HT-29 (cell line): ENCODE results near the gene DTX2. TPM values are rescaled to one million over a fixed set of nuclear protein-coding genes. Genes with fewer than 3 reads are reported as not detected.
A peak's percentile ranks its signal among the peaks of the same experiment; 100 is the strongest.
"Not testable (repeated sequence)": the region's sequence is repeated elsewhere in the genome, so short reads cannot be mapped to it uniquely, and the experiment has no call there.

ENCODE experiments used
- DNase-seq: peaks from one replicate; pipeline ENCODE4 v3.0.0-alpha.2; 2015; ENCODE audit warnings: low spot score
- total RNA-seq: library from RNA; depleted of rRNA; stranded (reverse); fragments of >200 nt; shearing (Covaris generic); gene quantifications from 2 replicates; pipeline ENCODE4 v1.2.3, GENCODE V29; 2014

Gene DTX2
- total RNA-seq, 1 experiment from 2014 or later: 35.9 TPM

DNA sequence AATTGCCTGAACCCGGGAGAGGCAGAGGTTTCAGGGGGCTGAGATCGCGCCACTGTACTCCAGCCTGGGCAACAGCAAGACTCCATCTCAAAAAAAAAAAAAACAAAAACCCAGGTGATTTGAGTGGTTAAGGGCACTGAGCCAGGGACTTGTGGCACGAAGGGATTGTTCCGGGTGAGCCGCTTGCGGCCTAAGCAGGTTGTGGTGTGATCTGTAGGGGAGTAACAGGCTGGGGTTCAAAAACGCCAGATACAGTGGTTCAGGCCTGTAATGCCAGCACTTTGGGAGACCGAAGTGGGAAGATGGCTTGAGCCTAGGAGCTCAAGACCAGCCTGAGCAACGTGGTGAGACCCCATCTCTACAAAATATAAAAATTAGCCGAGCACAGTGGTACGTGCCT lies 17.7 kb upstream of the DTX2 start:
- not testable (repeated sequence) for DNase-seq

DNA sequence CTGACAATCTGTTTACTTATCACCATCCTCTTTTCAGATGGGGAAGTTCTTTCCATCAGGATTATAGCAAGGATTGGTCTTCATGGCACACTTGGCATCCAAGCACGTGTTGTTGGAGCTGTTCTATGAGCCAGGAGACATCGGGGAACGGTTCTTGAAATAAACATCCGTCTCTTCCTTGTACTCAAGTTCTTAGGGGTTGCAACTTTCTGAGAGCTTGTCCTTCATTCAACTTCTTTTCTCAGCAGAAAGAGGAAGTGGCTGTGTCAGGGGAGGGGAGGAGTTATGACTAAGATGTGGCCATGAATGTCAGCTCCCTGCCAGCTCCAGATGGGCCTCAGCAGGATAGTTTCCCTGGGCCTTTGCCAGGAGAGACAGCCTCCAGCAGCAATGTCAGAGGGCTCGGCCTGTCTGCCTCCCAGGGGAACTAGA lies 15.9 kb upstream of the DTX2 start:
- peak; percentile 60 for DNase-seq

DNA sequence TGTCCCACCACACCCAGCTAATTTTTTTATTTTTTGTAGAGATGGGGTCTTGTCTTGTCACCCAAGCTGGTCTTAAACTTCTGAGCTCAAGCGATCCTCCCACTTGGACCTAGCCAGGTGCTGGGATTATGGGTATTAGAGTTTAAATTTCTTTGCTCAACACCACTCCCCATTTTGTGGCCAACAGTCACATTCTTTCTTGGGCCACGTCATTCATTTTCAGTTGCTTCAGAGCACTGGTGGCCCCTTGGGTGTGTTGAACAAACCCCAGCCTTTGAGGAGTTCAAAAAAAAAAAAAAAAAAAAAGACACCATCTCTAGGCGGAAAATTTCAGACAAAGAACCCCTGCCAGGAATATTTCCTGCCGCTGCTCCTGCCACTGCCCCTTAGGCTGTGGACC lies 4.5 kb upstream of the DTX2 start:
- DNase-seq: not testable (repeated sequence)

DNA sequence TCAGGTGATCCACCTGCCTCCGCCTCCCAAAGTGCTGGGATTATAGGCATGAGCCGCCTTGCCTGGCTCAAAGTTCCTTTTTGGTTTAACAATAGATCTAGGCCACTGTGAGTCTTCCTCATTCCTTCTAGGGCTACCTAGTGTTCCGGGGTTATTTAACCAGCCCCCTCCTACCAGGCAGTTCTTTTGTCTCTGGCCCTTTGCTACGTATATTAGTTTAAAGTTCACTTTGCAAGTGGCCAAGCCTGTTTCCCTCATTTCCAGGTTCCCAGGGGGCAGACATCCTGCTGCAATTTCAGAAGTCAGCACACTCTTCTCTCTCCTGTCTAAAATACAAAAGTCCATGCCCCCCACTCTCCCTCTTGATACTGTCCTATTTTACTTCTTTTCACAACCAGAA lies 3.0 kb upstream of the DTX2 start:
- not testable (repeated sequence) for DNase-seq

DNA sequence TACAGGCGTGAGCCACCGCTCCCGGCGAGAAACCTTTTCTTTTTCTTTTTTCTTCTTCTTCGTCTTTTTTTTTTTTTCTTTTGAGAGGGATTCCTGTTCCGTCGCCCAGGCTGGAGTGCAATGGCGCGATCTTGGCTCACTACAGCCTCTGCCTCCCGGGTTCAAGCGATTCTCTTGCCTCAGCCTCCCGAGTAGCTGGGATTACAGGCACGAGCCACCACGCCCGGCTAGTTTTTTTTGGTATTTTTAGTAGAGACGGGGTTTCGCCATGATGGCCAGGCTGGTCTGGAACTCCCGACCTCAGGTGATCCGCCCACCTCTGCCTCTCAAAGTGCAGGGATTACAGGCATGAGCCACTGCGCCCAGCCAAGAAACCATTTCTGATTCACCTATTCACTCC lies 742 bp upstream of the DTX2 start:
- not testable (repeated sequence) for DNase-seq

DNA sequence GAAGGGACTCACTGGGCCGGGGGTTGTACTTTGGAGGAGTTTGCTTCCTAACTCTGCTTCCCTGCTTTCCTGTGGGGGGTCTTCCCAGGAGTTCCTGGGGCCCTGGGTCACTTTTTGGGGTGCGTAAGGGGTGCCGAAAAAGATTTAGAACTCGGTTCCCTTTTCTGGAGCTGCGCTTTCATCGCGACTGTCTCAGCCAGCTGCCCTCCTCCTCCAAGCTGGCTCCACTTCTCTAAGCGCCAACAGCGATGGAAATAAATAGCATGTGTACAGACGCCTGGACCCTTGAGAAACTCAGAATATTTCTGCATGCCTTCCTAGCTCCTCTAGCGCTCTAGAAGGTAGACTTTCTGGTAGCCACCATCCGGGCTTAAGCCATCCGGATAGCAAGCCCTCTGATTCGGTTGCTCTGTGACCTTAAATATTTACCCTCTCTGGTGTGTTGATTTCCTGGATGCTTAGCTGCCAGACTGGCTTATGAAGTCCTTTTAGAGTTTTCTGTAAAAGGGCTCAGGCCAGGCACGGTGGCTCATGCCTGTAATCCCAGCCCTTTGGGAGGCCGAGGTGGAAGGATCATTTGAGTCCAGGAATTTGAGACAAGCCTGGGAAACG lies 868 bp downstream of the DTX2 start:
- not testable (repeated sequence) for DNase-seq

DNA sequence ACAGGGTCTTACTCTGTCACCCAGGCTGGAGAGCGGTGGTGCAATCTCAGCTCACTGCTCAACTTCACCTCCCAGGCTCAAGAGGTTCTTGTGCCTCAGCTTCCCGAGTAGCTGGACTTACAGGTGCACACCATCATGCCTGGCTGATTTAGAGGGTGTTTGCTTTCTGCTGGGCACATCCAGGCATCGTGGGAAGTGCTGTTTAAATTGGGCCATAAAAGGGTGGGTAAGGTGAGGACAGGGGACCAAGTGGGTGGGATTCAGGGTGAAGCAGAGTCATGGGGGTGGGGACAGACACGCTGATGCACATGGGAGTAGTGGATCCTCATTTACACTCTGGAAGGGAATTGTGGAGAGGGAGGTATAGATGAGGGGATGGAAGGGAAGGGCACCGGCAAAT lies 3.5 kb downstream of the DTX2 start:
- DNase-seq: not testable (repeated sequence)

DNA sequence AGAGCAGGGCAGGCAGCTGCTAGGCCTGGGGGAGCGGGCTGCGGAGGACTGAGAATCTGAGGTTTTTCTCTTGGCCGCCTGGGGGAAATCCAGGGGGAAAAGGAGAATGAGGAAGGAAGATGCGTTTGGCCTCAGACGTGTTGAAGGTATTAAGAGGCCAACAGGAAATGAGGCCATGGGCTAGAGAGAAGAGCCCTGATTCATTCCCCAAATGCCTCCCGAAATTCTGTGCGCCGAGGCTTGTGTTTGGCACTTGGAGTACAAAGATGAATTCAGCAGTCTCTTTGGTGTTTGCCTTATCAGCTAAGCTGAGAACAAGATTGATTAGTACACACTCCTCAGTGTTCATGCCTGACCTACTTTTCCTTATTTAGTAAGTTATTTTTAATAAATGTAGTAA lies 4.4 kb downstream of the DTX2 start:
- DNase-seq: not testable (repeated sequence)

DNA sequence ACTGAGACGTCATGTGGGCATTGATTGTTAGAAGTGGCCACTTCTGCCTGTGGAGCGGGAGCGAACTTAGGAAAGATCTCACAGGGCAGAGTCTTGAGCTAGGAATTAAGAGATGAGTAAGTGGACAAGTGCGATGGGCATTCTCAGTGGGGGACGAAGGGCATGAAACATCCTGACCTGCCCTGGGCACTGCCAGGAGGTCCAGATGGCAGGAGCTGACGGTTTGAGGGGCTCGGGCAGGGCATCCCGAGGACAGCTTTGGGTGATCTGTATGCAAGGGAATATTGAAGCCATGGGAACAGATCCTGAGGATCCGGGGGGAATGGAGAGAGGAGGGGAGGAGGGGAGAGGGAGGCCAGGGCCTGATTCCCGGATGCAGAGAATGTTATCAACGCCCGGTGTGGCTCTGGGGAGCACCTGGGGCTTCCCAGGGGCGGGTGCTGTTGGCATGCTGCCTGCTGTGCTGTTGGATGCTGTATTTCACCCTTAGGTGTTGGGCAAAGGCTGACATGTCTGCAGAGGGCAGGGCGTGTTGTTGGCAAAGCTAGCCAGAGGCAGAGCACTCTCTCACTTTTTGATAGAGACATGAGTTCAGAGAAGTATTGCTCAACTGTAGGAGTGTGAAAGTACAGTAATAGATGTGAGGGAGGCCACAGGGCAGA lies 6.4 kb downstream of the DTX2 start:
- peak; percentile 14 for DNase-seq

DNA sequence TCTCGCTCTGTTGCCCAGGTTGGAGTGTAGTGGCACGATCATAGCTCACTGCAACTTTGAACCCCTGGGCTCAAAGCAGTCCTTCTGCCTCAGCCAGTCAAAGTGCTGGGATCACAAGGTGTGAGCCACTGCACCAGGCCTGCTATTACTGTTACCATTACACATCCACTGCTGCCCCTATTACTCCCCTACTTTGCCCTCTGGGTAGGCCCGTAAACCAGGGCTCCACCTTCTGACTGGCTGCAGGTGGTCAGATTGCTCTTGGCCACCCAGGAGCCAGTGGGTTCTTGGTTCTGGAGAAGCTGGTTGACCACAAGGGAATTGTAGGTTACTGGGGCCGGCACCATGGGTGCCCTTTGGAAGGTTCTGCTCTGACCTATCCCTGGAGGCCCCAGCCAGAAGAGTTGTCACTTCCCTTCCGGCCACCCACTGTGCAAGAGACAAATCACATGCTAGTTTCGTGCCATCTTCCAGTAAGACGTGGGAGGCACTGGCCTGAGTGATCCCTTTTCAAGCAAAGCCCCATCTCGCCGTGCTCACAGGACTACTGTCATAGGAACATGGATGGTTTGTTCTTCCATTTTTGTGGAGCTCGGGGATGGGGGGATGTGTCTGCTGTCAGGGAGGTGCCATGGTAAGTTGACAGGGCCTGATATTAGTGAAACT lies 10.2 kb downstream of the DTX2 start:
- DNase-seq: not testable (repeated sequence)

DNA sequence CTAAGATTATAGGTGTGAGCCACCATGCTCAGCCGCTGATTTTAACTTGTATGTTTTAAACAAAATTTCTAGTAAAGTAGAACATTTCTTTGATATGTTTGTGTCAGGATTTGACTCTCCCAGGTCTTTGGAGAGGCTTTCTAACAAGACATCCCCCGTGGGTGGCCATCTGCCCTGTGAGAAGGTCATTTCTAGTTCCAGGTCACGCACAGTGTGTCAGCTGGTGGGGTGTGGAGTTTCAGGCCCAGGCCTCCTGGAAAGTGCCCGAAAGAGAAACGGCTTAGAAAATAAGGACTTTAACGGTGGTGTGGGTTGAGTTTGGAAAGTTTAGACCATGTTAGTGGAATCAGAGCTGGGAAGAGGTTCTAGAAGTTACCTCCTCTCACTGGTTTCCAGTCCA lies 11.6 kb downstream of the DTX2 start:
- not testable (repeated sequence) for DNase-seq

DNA sequence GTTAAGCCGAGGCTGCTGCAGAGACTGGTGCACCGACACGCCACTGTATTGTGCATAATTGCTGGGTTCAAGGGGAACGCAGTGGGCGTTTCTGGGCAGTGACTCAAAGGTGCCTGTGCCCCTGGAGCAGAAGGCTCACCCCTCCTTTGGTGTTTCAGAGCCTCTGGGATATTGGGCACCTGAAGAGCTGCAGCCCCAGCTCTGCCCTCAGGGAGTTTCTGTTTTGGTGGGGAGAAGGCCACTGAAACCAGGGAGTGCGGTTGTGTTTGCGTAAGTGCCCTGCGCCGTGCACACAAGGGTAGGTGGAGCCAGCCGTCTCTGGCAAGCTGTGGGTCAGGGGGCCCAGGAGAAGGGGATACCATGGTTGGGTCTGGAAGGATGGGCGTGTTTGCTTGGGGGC lies 14.8 kb downstream of the DTX2 start:
- not testable (repeated sequence) for DNase-seq

DNA sequence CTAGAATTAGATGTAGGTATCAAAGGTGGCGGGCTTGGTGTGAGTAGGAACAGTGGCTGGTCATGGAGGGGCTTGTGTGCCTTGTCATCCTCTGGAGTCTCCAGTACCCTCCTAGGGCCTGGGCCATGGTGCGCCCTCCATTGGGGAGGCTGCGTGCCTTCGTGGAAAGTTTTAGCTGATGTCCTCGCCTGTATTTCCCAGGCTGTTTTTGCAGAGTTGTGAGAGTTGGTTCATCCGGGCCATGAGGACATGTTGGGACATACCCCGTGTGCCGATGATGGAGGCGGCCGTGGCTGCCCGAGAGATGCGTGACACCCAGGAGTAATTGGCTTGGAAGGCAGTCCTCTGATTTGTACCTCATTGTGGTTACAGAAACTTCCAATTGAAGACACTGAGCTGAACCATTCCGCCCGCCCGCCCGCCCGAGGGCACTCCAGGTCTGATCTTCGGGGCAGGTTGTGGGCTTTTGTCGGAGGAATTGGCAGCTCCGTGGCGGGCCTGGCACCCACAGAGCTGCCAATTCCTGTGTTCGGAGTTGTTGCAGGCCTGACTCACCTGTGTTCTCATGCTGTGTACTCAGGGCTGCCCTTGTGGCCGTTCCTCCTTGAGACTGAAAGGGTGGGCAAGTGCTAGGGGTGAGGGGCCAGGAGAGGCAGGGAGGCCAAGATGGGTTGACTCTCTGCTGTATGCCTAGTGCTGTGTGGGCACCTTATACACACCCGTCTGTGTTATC lies 15.4 kb downstream of the DTX2 start:
- DNase-seq: not testable (repeated sequence)

DNA sequence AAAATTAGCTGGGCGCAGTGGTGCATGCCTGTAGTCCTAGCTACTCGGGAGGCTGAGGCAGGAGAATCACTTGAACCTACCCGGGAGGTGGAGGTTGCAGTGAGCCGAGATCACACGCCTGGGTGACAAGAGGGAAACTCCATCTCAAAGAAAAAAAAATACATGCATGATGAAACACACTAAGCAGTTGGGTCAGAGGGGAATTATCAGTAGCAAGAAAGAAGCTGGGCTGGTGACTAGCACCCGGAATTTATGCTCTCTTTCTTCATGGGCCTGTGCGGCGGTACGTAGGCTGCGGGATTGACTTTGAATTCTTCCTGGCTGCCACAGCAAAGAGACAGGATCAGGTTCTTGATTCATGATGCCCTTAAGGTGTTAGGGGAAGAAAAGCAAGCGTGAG lies 18.1 kb downstream of the DTX2 start:
- DNase-seq: not testable (repeated sequence)

DNA sequence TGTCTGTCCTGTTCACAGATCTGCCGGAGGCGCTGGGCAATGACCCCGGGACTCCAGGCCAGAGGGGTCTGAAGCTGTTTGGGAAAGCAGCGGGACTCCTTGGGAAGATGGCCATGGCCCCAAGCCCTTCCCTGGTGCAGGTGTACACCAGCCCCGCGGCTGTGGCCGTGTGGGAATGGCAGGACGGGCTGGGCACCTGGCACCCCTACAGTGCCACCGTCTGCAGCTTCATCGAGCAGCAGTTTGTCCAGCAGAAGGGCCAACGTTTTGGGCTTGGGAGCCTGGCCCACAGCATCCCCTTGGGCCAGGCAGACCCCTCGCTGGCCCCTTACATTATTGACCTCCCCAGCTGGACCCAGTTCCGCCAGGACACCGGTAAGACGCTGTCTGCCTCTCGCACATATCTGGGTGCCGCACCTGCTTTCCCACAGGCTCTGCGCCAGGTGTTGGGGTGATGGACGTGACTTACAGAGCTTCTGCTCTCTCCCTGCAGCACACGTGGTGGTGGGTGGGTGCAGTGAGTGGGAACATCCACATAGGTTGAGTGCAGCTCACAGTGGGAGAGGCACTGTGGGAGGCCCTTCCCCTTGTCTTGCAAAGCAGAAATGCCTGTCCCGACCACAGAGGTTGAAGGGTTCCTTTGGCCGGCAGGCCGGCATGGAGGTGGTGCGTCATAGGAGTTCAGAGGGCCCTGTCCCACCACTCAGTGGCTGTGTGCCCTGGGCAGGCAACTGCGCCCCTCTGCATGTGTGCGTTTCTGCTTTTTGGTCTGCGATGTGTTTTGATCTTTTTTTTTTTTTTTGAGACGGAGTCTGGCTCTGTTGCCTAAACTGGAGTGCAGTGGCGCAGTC lies 19.1 kb downstream of the DTX2 start:
- DNase-seq: not testable (repeated sequence)

DNA sequence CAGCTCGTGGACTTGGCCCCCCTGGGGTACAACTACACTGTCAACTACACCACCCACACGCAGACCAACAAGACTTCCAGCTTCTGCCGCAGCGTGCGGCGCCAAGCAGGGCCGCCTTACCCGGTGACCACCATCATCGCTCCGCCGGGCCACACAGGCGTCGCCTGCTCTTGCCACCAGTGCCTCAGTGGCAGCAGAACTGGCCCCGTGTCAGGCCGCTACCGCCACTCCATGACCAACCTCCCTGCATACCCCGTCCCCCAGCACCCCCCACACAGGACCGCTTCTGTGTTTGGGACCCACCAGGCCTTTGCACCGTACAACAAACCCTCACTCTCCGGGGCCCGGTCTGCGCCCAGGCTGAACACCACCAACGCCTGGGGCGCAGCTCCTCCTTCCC lies 21.2 kb downstream of the DTX2 start:
- not testable (repeated sequence) for DNase-seq

DNA sequence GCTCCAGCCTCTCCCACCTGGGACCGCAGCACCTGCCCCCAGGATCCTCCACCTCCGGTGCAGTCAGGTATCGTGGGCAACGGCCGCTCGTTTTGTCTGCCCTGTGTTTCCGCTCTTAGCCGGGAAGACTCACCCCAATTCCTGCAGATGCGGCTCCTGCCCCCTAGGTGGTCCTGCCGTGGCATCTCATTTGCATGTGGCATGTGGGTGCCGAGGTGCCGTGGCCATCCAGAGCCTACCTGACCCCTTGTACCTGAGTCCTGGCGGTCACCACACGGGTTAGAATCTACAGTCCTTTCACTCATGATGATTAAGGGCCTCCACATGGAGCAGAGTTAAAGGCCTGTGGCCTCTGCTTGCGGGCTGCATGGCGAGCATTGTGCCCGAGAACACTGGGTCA lies 21.6 kb downstream of the DTX2 start:
- not testable (repeated sequence) for DNase-seq

DNA sequence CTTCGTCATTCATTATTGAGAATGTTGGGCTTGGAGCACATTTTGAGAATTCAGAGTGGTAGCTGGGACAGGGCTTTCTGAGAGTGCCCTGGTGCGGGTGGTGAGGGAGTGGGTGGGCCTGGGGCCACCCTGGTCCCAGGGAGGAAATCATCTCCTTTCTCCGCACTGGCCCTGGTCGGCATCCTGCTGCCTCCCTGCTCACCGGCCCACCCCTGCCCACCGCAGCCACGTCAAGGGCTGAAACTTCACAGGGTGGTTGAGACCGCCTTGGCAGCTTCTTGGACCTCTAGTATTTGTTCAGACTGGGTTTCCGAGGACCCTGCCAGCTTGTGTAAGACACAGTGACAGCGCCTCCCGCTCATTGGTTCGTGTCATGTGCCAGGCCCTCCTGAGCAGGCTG lies 22.9 kb downstream of the DTX2 start:
- not testable (repeated sequence) for DNase-seq

DNA sequence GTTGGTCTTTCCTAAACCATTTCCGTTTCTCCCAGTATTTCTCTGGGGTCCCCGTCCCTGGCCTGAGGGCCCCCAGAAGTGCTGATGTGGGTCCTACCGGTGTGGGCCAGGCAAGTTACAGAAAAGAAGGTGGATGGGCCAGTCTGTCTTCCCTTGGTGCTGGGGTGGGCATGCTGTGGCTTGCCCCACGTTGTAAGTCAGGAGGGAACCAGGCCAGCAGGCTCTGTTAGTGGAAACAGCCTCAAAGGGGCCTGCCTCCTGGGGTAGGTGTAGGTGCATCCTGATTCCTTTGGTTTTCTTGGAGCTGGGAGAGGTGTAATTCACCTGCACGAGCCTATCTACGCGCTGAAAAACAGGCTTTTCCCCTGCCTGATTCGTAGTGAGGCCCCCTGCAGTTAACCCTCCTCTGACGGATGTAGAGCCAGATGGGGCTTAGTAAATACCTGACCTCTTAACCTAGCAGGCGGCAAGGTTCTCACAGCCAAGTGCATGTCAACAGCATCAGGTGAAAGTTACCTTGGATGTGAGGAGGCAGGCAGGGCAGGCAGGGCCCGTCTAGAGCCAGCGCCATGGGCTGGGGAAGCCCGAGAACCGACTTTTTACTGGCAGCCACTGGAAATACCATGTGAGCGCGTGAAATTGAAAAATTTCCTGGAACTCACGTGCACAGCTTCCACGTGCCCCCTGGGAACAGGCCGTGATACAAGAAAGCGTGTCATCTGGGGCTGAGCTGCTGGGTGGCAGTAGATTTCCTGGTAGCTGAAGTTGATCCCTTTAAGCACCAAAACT lies 24.5 kb downstream of the DTX2 start:
- DNase-seq: not testable (repeated sequence)

DNA sequence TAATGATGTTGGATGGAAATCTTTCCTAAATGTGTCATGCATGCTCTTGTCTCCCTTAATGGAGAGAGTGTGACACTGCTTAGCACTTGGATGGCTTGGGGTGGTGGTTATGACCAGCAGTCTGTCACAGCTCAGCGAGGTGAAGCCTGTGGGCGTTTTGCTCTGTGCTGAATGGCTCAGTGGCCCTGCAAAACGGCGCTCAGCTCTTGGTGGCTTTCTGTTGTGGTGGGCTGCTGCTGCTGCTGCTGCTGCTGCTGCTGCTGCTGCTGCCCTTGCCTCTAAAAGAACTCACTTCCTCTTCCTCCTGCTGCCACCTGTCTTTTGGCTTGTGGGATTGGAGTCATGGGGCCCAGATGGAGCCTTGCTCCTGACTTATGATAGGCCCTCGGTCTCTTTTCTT lies 25.1 kb downstream of the DTX2 start:
- DNase-seq: not testable (repeated sequence)
